Hepatocyte (in vitro differentiated cells): ENCODE data around the gene ABHD17A. TPM values are rescaled to one million over a fixed set of nuclear protein-coding genes. Genes with fewer than 3 reads are reported as not detected.

Experiments
- DNase-seq: peaks from one replicate; pipeline ENCODE4 v3.0.0-alpha.2; 2016; ENCODE audit warnings: low spot score
- H2AFZ ChIP-seq: fragments of 200-600 bp; sonication (generic); 2 replicates; pipeline ENCODE4 v1.6.0; 2016; ENCODE audit warnings: antibody characterized with exemption, mild to moderate bottlenecking
- H3K27ac ChIP-seq: fragments of 200-600 bp; sonication (generic); 2 replicates; pipeline ENCODE4 v1.5.1; 2016; ENCODE audit warnings: mild to moderate bottlenecking
- H3K27me3 ChIP-seq: fragments of 200-600 bp; sonication (generic); 2 replicates; pipeline ENCODE4 v1.6.1; 2016
- H3K36me3 ChIP-seq: fragments of 200-600 bp; sonication (generic); replicated peaks from 2 replicates; pipeline ENCODE4 v1.5.1; 2016; ENCODE audit warnings: low read depth; ENCODE audit not compliant: insufficient read depth
- H3K4me1 ChIP-seq: fragments of 200-600 bp; sonication (generic); 2 replicates; pipeline ENCODE4 v1.5.1; 2016; ENCODE audit warnings: mild to moderate bottlenecking, moderate library complexity; ENCODE audit not compliant: insufficient read depth
- H3K4me2 ChIP-seq: fragments of 200-600 bp; sonication (generic); 2 replicates; pipeline ENCODE4 v1.6.0; 2016
- H3K4me3 ChIP-seq: fragments of 200-600 bp; sonication (generic); 2 replicates; pipeline ENCODE4 v1.5.1; 2016; ENCODE audit warnings: mild to moderate bottlenecking
- H3K79me2 ChIP-seq: fragments of 200-600 bp; sonication (generic); 2 replicates; pipeline ENCODE4 v1.6.0; 2017; ENCODE audit warnings: mild to moderate bottlenecking
- H3K9me2 ChIP-seq: fragments of 200-600 bp; sonication (generic); replicated peaks from 2 replicates; pipeline ENCODE4 v1.6.0; 2017; ENCODE audit warnings: mild to moderate bottlenecking; ENCODE audit not compliant: insufficient read depth
- H3K9me3 ChIP-seq: fragments of 200-600 bp; sonication (generic); 2 replicates; pipeline ENCODE4 v1.5.1; 2016; ENCODE audit warnings: low read depth, mild to moderate bottlenecking
- H4K20me1 ChIP-seq: fragments of 200-600 bp; sonication (generic); 2 replicates; pipeline ENCODE4 v1.6.0; 2016; ENCODE audit warnings: mild to moderate bottlenecking; ENCODE audit not compliant: insufficient read depth, poor library complexity, severe bottlenecking
- EZH2 ChIP-seq: fragments of 200-600 bp; sonication (generic); IDR thresholded peaks from 2 replicates; pipeline ENCODE4 v1.6.1; 2016; ENCODE audit warnings: antibody characterized with exemption, mild to moderate bottlenecking, borderline replicate concordance
- EZH2phosphoT487 ChIP-seq: fragments of 200-600 bp; sonication (generic); IDR thresholded peaks from one replicate; pipeline ENCODE4 v1.6.1; 2018; ENCODE audit warnings: antibody characterized with exemption, mild to moderate bottlenecking, low read depth, moderate library complexity; ENCODE audit not compliant: unreplicated experiment, severe bottlenecking
- WGBS: methylation state at CpG from one replicate; pipeline ENCODE4 v1.1.6; 2016; ENCODE audit warnings: low lambda C conversion rate; ENCODE audit errors: missing lambda C conversion rate; 5-methylcytosine and 5-hydroxymethylcytosine counted together
- polyA plus RNA-seq: library from polyadenylated mRNA; unstranded; fragments of >200 nt; fragmentation: Nextera tagmentation; extraction: Ambion mirVana; gene quantifications from 2 replicates; pipeline ENCODE4 v1.2.1, GENCODE V29; 2016
- total RNA-seq: library from RNA; depleted of rRNA; stranded (reverse); fragments of >200 nt; gene quantifications from 2 replicates; pipeline ENCODE4 v1.2.3, GENCODE V29; 2014
- TF ChIP-seq, protein P1 (sequence below): fragments of 200-600 bp; sonication (generic); IDR thresholded peaks from 2 replicates; pipeline ENCODE4 v1.5.1; 2016; ENCODE audit warnings: antibody characterized with exemption, mild to moderate bottlenecking; ENCODE audit not compliant: poor library complexity

The ABHD17A gene
- total and polyA plus RNA-seq, 2 experiments from 2014 or later: 62.5 to 102 TPM

DNA sequence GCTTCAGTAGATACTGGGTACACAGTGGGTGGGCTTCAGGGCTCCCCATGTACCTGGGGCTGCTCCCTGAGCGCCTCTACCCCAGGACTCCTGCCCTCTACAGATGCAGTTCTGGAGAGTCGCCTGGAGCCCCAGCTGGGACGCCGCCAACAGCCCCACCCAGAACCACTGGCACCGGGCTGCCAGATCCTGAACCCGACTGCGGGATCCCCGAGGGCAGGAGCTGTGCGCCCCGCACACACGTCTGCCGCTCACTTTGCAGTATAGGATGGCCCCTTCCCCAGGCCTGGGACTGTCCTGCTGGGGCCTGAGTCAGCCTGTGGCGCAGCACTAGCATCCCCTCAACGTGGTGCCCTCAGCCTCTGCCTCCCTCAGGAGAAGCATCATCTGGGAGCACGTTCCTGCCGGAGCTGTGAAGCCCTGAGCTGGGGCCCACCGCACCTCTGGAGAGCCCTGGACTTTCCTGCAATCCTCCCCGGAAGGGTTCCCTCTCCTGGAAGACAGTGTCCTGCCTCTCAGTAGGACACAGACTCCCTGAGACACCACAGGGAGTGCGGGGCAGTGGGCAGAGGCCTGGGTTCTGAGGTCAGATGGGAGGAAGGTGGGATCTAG is 40.7 kb downstream of the ABHD17A start:
- no peaks in the 10 kb centered on the region for H3K9me2 ChIP-seq
- no peak overlapping the region for H2AFZ ChIP-seq
- TF ChIP-seq, protein P1, sequence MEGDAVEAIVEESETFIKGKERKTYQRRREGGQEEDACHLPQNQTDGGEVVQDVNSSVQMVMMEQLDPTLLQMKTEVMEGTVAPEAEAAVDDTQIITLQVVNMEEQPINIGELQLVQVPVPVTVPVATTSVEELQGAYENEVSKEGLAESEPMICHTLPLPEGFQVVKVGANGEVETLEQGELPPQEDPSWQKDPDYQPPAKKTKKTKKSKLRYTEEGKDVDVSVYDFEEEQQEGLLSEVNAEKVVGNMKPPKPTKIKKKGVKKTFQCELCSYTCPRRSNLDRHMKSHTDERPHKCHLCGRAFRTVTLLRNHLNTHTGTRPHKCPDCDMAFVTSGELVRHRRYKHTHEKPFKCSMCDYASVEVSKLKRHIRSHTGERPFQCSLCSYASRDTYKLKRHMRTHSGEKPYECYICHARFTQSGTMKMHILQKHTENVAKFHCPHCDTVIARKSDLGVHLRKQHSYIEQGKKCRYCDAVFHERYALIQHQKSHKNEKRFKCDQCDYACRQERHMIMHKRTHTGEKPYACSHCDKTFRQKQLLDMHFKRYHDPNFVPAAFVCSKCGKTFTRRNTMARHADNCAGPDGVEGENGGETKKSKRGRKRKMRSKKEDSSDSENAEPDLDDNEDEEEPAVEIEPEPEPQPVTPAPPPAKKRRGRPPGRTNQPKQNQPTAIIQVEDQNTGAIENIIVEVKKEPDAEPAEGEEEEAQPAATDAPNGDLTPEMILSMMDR: no peak
- TF ChIP-seq EZH2phosphoT487: no peak
- no peak for TF ChIP-seq EZH2
- 93% methylated on average over 18 of the region's 19 CpGs for WGBS
- peaks cover 81% of the 10 kb centered on the region for H4K20me1 ChIP-seq
- H3K27me3 ChIP-seq: no peaks in the 10 kb centered on the region
- peaks cover 10% of the 10 kb centered on the region for H3K4me1 ChIP-seq
- no peak overlapping the region for H3K27ac ChIP-seq
- no peaks in the 10 kb centered on the region for H3K9me3 ChIP-seq
- no peak overlapping the region for H3K4me3 ChIP-seq
- no peaks in the 10 kb centered on the region for H3K36me3 ChIP-seq
- H3K4me2 ChIP-seq: no peak overlapping the region
- peaks cover 84% of the 10 kb centered on the region for H3K79me2 ChIP-seq
- no peak for DNase-seq

DNA sequence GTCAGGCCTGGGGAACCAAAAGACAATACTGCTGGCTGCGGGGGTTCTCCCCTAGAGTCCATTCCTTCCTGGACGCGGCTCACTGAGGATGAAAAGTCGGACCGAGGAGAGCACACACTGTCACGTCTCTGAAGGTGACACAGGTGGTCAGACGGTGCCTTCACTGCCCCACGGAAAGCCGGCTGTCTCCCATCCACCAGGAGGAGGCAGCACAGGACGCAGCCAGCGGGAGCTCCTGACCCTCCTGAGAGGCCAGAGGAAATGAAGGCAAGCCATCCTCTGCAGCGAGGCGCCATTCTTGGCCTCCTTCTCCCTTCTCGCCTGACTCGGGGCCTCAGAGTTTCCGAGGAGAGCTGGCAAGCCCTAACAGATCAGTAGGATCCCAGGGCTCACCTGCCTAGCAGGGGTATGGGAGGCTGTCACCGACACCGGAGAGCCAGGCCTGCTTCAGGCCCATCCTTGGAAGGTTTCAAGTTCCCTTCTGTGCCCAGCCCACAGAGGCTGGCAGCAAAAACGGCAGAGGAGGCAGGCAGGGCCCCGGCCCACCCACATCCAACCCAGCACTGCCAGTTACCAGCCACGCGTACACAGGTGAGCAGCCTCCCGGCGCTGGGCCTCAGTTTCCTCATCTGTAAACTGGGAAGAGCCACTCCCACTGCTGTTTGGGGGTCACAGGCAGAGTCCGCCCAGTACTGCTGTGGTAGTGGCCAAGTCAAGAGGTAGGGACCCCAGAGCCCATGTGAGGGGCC is 41.5 kb downstream of the ABHD17A start:
- Histone ChIP-seq H4K20me1 (peaks cover 88% of the 10 kb centered on the region), H3K79me2 (peaks cover 90% of the 10 kb centered on the region), H3K9me2 (no peaks in the 10 kb centered on the region), H3K4me2 (no peak overlapping the region), H3K27ac (no peak overlapping the region), H3K4me1 (peaks cover 10% of the 10 kb centered on the region), H3K9me3 (no peaks in the 10 kb centered on the region), H3K27me3 (no peaks in the 10 kb centered on the region), H2AFZ (no peak overlapping the region), H3K36me3 (no peaks in the 10 kb centered on the region), H3K4me3 (no peak overlapping the region)
- DNase-seq: no peak
- TF ChIP-seq, protein P1: no peak
- no peak for TF ChIP-seq EZH2phosphoT487
- no peak for TF ChIP-seq EZH2
- 89% methylated on average over 25 of the region's 25 CpGs for WGBS

DNA sequence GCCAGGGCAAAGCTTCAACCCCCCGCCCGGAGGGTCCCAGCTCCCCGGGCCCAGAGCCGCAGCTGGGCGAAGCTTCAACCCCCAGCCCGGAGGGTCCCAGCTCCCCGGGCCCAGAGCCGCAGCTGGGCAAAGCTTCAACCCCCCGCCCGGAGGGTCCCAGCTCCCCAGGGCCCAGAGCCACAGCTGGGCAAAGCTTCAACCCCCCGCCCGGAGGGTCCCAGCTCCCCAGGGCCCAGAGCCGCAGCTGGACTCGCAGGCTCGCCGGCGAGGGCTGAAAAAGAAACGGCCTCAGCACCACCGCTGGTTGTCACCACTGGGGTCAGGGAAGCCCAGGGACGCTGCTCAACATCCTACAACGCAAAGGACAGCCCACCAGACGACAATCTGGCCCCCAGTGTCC is 42.2 kb downstream of the ABHD17A start:
- peaks cover 90% of the 10 kb centered on the region for H4K20me1 ChIP-seq
- 95% methylated on average over 10 of the region's 22 CpGs for WGBS
- no peaks in the 10 kb centered on the region for H3K9me3 ChIP-seq
- no peak for DNase-seq
- no peaks in the 10 kb centered on the region for H3K36me3 ChIP-seq
- H3K79me2 ChIP-seq: peaks cover 97% of the 10 kb centered on the region
- no peak overlapping the region for H3K4me2 ChIP-seq
- peaks cover 10% of the 10 kb centered on the region for H3K4me1 ChIP-seq
- H2AFZ ChIP-seq: no peak overlapping the region
- H3K27me3 ChIP-seq: no peaks in the 10 kb centered on the region
- no peak for TF ChIP-seq EZH2phosphoT487
- no peak for TF ChIP-seq EZH2
- TF ChIP-seq, protein P1: no peak
- no peak overlapping the region for H3K4me3 ChIP-seq
- H3K9me2 ChIP-seq: no peaks in the 10 kb centered on the region
- H3K27ac ChIP-seq: no peak overlapping the region
